GM19238 (cell line): ENCODE measurements around the gene ITGA11.
"Not testable (repeated sequence)": the region's sequence is repeated elsewhere in the genome, so short reads cannot be mapped to it uniquely, and the experiment has no call there.

Experiments used
- DNase-seq: peaks from one replicate; pipeline ENCODE4 v3.0.0; 2011; ENCODE audit warnings: low spot score; ENCODE audit not compliant: insufficient read length

The ITGA11 gene

GRCh38 chr15:68410466-68411342 is 21.3 kb downstream of the ITGA11 start:
- no peak for DNase-seq

GRCh38 chr15:68409736-68410370 is 22.1 kb downstream of the ITGA11 start:
- DNase-seq, result no peak

- no peak for DNase-seq
Observed at GRCh38 chr15:68408971-68409370, 23.0 kb downstream of the ITGA11 start.

GRCh38 chr15:68407886-68408881 is 23.8 kb downstream of the ITGA11 start:
- no peak for DNase-seq

GRCh38 chr15:68407141-68407885 is 24.6 kb downstream of the ITGA11 start:
- no peak for DNase-seq

DNA sequence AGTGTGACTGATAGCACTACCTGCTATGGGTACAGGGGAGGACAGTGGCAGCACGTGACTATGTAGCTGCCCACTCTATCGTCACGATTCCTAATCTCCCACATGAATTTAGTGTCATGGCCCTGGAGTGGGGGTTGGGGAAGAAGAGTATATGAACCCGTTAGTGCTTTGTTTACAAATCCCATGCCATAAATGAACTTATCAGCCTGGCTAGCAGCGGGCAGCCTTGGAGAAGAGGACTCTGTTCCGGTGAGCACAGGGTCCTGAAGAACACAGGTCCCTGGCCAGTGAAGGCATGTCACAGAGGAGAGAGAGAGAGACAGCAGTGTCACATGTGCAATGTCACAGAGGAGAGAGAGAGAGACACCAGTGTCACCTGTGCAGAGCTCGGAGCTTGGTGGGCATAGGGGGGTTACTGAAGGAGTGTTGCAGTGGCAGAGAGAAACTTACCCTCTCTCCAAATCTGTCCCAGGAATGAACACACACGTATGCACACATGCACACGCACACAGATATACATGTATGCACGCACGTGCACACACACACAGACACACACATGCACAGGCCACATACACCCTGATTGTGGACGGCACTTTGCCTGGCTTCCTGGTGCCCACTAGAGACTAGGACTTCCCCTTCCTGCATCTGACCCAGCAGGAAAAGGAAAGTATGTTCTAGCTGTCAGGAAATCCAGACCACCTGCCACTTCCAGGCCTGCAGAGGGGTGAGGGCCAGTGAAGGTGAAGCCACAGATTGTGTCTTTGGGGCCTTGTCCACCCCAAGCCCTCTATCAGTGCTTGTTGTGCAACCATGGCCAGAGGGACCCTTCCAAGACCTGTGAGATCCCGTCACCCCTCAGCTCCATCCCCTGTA is 26.3 kb downstream of the ITGA11 start:
- DNase-seq, result no peak

- DNase-seq, result no peak
Observed at GRCh38 chr15:68404056-68404798, 27.7 kb downstream of the ITGA11 start.

DNA sequence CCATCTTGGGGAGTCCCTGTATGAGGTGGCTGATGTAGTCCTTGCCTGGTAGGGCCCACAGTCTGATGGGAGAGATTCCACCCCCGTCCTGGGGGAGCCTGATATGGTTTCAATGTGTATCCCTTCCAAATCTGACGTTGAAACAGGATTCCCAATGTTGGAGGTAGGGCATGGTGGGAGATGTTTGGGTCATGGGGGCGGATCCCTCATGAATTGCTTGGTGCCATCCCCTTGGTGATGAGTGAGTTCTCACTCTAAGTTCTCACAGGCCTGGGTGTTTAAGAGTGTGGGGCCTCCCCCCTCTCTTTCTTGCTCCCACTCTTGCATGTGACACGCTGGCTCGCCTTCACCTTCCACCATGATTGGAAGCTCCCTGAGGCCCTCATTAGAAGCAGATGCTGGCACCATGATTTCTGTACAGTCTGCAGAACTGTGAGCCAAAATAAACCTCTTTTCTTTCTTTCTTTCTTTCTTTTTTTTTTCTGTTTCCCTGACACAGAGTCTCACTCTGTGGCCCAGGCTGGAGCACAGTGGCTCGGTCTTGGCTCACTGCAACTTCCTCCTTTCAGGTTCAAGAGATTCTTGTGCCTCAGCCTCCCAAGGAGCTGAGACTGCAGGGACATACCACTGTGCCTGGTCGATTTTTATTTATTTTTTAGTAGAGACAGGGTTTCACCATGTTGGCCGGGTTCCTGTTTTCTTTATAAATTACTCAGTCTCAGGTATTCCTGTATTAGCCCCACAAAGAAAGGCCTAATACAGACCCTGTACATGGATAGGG is 28.6 kb downstream of the ITGA11 start:
- DNase-seq, result no peak

- no peak for DNase-seq
Observed at GRCh38 chr15:68402432-68403160, 29.4 kb downstream of the ITGA11 start.

DNA sequence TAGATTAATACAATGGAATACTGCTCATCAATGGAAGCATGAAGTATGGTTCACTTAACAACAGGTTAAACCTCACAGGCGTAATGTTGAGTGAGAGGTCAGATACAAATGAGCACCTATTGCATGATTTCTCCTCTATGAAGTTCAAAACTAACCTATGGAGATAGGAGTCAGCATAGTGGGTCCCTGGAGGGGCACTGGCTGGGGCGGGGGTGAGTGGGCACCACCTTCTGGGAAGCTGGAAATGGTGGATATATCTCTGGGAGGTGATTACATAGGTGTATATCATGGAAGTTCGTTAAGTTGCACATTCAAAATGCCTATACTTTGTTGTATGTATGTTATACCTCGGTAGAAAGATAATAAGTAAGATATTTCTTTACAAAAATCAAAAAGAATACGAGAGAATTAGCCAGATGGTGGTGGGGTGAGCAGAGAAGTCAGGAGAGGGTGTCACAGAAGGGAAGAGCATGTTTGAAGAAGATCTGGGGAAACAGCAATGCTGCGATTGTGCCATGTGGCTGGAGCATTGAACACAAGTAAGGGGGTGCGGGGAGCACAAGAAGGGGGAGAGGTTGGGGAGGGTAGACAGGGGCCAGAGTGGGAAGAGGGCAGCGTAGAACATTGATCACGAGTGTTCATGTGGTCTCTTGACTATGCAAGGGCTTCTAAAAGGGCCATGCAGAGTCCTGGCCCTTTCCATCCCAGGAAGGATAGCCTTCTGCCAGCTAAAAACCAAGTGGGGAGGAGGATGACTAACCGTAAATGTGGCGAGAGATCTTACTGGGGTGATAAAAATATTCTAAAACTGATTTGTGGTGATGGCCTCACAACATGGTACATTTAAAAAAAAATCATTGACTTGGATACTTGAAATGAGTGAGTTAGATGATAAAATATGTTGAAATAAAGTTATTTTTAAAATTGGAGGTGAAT is 30.2 kb downstream of the ITGA11 start:
- no peak for DNase-seq

GRCh38 chr15:68400066-68400456 is 31.9 kb downstream of the ITGA11 start:
- no peak for DNase-seq

DNA sequence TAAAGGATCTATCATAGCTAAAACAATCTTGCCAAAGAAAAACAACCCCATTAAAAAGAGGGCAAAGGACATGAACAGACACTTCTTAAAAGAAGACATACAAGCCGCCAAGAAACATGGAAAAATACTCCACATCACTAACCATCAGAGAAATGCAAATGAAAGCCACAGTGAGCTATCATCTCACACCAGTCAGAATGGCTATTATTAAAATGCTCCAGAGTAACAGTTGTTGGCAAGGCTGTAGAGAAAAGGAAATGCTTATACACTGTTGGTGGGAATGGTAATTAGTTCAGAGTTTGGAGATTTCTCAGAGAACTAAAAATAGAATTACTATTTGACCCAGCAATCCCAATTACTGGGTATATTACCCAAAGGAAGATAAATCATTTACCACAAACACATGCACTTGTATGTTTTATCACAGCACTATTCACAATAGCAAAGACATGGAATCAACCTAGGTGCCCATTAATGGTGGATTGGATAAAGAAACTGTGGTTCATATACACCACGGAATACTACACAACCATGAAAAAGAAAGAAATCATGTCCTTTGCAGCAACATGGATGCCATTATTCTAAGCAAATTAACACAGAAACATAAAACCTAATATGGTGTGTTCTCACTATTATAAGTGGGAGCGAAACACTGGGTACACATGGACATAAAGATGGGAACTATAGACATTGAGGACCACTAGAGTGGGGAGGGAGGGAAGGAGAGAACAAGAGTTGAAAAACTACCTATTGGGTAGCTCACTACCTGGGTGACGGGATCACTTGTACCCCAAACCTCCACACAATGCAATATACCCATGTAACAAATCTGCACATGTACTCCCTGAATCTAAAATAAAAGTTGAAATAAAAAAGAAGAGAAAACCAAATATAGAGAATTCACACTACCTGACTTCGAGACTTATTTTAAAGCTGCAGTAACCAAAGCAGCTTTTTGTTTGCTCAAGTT is 32.6 kb downstream of the ITGA11 start:
- no peak for DNase-seq

DNA sequence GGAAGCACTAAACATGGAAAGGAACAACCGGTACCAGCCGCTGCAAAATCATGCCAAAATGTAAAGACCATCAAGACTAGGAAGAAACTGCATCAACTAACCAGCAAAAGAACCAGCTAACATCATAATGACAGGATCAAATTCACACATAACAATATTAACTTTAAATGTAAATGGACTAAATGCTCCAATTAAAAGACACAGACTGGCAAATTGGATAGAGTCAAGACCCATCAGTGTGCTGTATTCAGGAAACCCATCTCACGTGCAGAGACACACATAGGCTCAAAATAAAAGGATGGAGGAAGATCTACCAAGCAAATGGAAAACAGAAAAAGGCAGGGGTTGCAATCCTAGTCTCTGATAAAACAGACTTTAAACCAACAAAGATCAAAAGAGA is 34.0 kb downstream of the ITGA11 start:
- not testable (repeated sequence) for DNase-seq

DNA sequence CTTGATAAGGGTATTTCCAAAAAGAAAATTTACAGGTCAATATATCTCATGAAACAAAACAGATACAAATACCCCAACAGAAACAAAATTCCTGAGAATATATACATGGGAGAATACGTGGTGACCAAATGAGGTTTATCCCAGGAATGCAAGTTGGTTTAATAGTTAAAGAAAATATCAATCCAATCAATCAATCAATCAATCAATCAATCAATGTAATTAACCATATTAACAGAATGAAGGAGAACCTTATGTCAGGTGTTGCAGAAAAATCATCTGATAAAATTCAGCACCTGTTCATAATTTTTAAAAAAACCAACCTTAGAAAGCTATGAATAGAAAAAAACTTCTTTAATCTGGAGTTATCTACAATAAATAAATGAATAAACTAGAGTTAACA is 35.9 kb downstream of the ITGA11 start:
- DNase-seq, result no peak

- no peak for DNase-seq
Observed at GRCh38 chr15:68391121-68391520, 40.8 kb downstream of the ITGA11 start.
